Panc1 (cell line): ENCODE measurements around the gene LSMEM2. TPM values are rescaled to one million over a fixed set of nuclear protein-coding genes. Genes with fewer than 3 reads are reported as not detected.

Experiments
- ATAC-seq: fragments of 200-7000 bp; cut with Tn5 transposase; 2 replicates; pipeline ENCODE4 v1.9.1; 2020; ENCODE audit warnings: mild to moderate bottlenecking, moderate library complexity
- BruUV-seq: library from RNA; stranded (reverse); fragments of 400-500 nt; replicated peaks from 2 replicates; lab custom pipeline; 2021; lab: Mats Ljungman, UMichigan
- CTCF ChIA-PET: fragments of 300-600 bp; sonication (Branson Sonifier 250); formaldehyde crosslinking; loops from one replicate; lab custom pipeline; 2022; ENCODE audit warnings: antibody characterized with exemption; lab: Charles Lee
- POLR2A ChIA-PET: fragments of 300-600 bp; sonication (Branson Sonifier 250); formaldehyde crosslinking; loops from one replicate; lab custom pipeline; 2022; ENCODE audit warnings: antibody characterized with exemption; lab: Charles Lee
- DNase-seq: peaks from one replicate; pipeline ENCODE4 v3.0.0-alpha.2; 2010; ENCODE audit warnings: low read depth, low spot score
- H3K27ac ChIP-seq: 2 replicates; pipeline ENCODE4 v1.5.1; 2011; ENCODE audit warnings: mild to moderate bottlenecking, low read length, inconsistent platforms
- H3K27me3 ChIP-seq: fragments of 200-500 bp; sonication (Bioruptor generic); 2 replicates; pipeline ENCODE4 v1.6.0; 2014; ENCODE audit warnings: low read length, inconsistent platforms; ENCODE audit not compliant: control insufficient read depth, insufficient read depth
- H3K36me3 ChIP-seq: fragments of 200-500 bp; sonication (Bioruptor generic); 2 replicates; pipeline ENCODE4 v1.5.1; 2014; ENCODE audit warnings: inconsistent platforms, mild to moderate bottlenecking, low read length, moderate library complexity; ENCODE audit not compliant: control insufficient read depth, insufficient read depth
- H3K4me1 ChIP-seq: 2 replicates; pipeline ENCODE4 v1.5.1; 2011; ENCODE audit warnings: inconsistent platforms, mild to moderate bottlenecking, low read length, moderate library complexity; ENCODE audit not compliant: control insufficient read depth, insufficient read depth
- H3K4me3 ChIP-seq, 2 experiments: 2 replicates each; pipeline ENCODE4 v1.5.1; 2011 to 2012; ENCODE audit warnings: low read depth in 2 of 2, low read length in 2 of 2, mild to moderate bottlenecking in 2 of 2, inconsistent platforms in 1 of 2, moderate library complexity in 1 of 2
- H3K9me3 ChIP-seq: fragments of 200-500 bp; sonication (Bioruptor generic); 2 replicates; pipeline ENCODE4 v1.5.1; 2014; ENCODE audit warnings: low read depth, mild to moderate bottlenecking, inconsistent platforms, low read length, moderate library complexity; ENCODE audit not compliant: control insufficient read depth, insufficient read depth
- POLR2AphosphoS5 ChIP-seq: IDR thresholded peaks from 2 replicates; pipeline ENCODE4 v1.6.1; 2012; ENCODE audit warnings: mild to moderate bottlenecking, low read depth, low read length, moderate library complexity
- SIN3A ChIP-seq: IDR thresholded peaks from 2 replicates; pipeline ENCODE4 v1.6.1; 2012; ENCODE audit warnings: low read depth, mild to moderate bottlenecking, low read length, moderate library complexity, borderline replicate concordance; ENCODE audit not compliant: insufficient read depth
- TCF7L2 ChIP-seq: IDR thresholded peaks from 2 replicates; pipeline ENCODE4 v1.6.1; 2011; ENCODE audit warnings: mild to moderate bottlenecking, low read depth, low read length, inconsistent platforms
- in situ Hi-C: cut with HindIII; loops from 2 replicates; pipeline ENCODE4 v1.10.0; 2016; ENCODE audit warnings: low sequenced_read_pairs, low pct_unique_long_range_greater_than_20kb
- intact Hi-C: fragments of 100-400 bp; cut with micrococcal nuclease; formaldehyde crosslinking; loops from one replicate; pipeline ENCODE4 v1.10.0; 2022; ENCODE audit not compliant: unreplicated experiment
- total RNA-seq: library from RNA; stranded (reverse); gene quantifications from one replicate; pipeline ENCODE4 v1.2.1, GENCODE V29; 2021; ENCODE audit not compliant: unreplicated experiment
- TF ChIP-seq, protein P1 (sequence below): fragments of 450-650 bp; IDR thresholded peaks from 2 replicates; pipeline ENCODE4 v1.5.1; 2017; ENCODE audit warnings: mild to moderate bottlenecking
- TF ChIP-seq, protein P2 (sequence below), 2 experiments: IDR thresholded peaks; 2 replicates each; pipeline ENCODE4 v1.6.1; 2011 to 2012; ENCODE audit warnings: low read depth in 2 of 2, control low read depth in 1 of 2, low read length in 1 of 2, mild to moderate bottlenecking in 1 of 2, moderate library complexity in 1 of 2; ENCODE audit not compliant: insufficient read depth in 1 of 2

The LSMEM2 gene
- total RNA-seq, 1 experiment from 2014 or later, result not detected

- Histone ChIP-seq H3K36me3 (no peaks in the 10 kb centered on the region), H3K4me1 (peaks cover 9% of the 10 kb centered on the region), H3K27me3 (no peaks in the 10 kb centered on the region), H3K4me3 (no peak overlapping the region), H3K27ac (no peak overlapping the region), H3K9me3 (no peaks in the 10 kb centered on the region)
- in situ Hi-C loops (no loop called here), intact Hi-C loops (no loop called here)
- BruUV-seq, result no TSS peak
- ChIA-PET CTCF (no interaction called here), POLR2A (no interaction called here)
- ATAC-seq (no peak), DNase-seq (no peak)
- TF ChIP-seq POLR2AphosphoS5 (no peak), SIN3A (no peak), TCF7L2 (no peak)
- TF ChIP-seq, protein P1, sequence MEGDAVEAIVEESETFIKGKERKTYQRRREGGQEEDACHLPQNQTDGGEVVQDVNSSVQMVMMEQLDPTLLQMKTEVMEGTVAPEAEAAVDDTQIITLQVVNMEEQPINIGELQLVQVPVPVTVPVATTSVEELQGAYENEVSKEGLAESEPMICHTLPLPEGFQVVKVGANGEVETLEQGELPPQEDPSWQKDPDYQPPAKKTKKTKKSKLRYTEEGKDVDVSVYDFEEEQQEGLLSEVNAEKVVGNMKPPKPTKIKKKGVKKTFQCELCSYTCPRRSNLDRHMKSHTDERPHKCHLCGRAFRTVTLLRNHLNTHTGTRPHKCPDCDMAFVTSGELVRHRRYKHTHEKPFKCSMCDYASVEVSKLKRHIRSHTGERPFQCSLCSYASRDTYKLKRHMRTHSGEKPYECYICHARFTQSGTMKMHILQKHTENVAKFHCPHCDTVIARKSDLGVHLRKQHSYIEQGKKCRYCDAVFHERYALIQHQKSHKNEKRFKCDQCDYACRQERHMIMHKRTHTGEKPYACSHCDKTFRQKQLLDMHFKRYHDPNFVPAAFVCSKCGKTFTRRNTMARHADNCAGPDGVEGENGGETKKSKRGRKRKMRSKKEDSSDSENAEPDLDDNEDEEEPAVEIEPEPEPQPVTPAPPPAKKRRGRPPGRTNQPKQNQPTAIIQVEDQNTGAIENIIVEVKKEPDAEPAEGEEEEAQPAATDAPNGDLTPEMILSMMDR, result no peak
- TF ChIP-seq, protein P2, sequence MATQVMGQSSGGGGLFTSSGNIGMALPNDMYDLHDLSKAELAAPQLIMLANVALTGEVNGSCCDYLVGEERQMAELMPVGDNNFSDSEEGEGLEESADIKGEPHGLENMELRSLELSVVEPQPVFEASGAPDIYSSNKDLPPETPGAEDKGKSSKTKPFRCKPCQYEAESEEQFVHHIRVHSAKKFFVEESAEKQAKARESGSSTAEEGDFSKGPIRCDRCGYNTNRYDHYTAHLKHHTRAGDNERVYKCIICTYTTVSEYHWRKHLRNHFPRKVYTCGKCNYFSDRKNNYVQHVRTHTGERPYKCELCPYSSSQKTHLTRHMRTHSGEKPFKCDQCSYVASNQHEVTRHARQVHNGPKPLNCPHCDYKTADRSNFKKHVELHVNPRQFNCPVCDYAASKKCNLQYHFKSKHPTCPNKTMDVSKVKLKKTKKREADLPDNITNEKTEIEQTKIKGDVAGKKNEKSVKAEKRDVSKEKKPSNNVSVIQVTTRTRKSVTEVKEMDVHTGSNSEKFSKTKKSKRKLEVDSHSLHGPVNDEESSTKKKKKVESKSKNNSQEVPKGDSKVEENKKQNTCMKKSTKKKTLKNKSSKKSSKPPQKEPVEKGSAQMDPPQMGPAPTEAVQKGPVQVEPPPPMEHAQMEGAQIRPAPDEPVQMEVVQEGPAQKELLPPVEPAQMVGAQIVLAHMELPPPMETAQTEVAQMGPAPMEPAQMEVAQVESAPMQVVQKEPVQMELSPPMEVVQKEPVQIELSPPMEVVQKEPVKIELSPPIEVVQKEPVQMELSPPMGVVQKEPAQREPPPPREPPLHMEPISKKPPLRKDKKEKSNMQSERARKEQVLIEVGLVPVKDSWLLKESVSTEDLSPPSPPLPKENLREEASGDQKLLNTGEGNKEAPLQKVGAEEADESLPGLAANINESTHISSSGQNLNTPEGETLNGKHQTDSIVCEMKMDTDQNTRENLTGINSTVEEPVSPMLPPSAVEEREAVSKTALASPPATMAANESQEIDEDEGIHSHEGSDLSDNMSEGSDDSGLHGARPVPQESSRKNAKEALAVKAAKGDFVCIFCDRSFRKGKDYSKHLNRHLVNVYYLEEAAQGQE (IDR thresholded peaks at IDR 0.05; ENCODE audit: insufficient read depth in 1 of 2, low read depth in 2 of 2, low read length in 1 of 2), result no peak
These were observed 9.6 kb downstream of the LSMEM2 start for GRCh38 chr3:50288387-50289007.

- no peak overlapping the region for H3K4me3 ChIP-seq
- DNase-seq, result no peak
- ATAC-seq, result no peak
- no peaks in the 10 kb centered on the region for H3K9me3 ChIP-seq
- ChIA-PET POLR2A (no interaction called here), CTCF (no interaction called here)
- TF ChIP-seq SIN3A, result no peak
- in situ Hi-C loops, result no loop called here
- intact Hi-C loops, result no loop called here
- H3K27ac ChIP-seq, result no peak overlapping the region
- H3K4me1 ChIP-seq, result peaks cover 9% of the 10 kb centered on the region
- H3K27me3 ChIP-seq, result no peaks in the 10 kb centered on the region
- no peaks in the 10 kb centered on the region for H3K36me3 ChIP-seq
- no TSS peak for BruUV-seq
These were observed 10.2 kb downstream of the LSMEM2 start for GRCh38 chr3:50289130-50289529.

DNA sequence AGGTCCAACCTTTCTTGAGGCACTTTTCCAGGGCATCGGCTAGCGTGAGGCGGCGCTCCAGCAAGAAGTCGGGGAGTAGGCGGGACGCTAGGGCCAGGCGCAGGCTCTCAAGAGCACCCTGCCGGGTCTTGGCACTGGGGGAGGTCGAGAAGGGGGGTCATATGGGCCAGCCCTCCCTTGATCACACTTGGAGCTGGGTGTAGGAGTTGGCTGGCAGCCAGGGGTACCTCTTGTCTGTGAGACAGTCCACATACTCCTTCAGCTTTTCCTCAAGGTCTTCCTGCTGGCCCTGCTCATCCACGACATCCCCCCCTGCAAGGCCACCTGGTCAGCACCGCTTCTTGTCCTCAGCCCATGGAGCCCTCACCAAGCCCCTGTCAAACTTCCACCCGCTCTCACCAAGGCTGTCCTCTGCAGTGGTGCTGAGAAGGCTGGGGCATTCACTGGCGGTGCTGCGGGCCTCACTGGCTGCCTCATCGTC is 11.3 kb downstream of the LSMEM2 start:
- ChIA-PET CTCF (no interaction called here), POLR2A (no interaction called here)
- intact Hi-C loops, result no loop called here
- H3K27me3 ChIP-seq, result no peaks in the 10 kb centered on the region
- ATAC-seq, result no peak
- in situ Hi-C loops, result no loop called here
- H3K4me1 ChIP-seq, result peaks cover 9% of the 10 kb centered on the region
- no TSS peak for BruUV-seq
- H3K27ac ChIP-seq, result no peak overlapping the region
- H3K36me3 ChIP-seq, result no peaks in the 10 kb centered on the region
- TF ChIP-seq SIN3A (no peak), TCF7L2 (no peak), POLR2AphosphoS5 (no peak)
- TF ChIP-seq, protein P2 (IDR thresholded peaks at IDR 0.05; ENCODE audit: insufficient read depth in 1 of 2, low read depth in 2 of 2, low read length in 1 of 2), result no peak
- TF ChIP-seq, protein P1, result no peak
- DNase-seq, result no peak
- no peaks in the 10 kb centered on the region for H3K9me3 ChIP-seq
- H3K4me3 ChIP-seq, result no peak overlapping the region
